ENCODE data around the gene PCSK1. TPM values are rescaled to one million over a fixed set of nuclear protein-coding genes. Genes with fewer than 3 reads are reported as not detected.

PCSK1 gene
- total and polyA plus RNA-seq, 7 donors = 0.11 to 0.64 (median 0.17) TPM

GRCh38 chr5:96353220-96353619 lies 79.8 kb downstream of the PCSK1 start:
- DNase-seq (no peak), ATAC-seq (no peak)
- H3K27ac ChIP-seq = no peak overlapping the region
- 80 to 83% (median 83%) methylated on average over 1 of the region's 1 CpG for WGBS, 3 donors
- no peak for TF ChIP-seq CTCF (IDR thresholded peaks at IDR 0.05)
- no peak overlapping the region for H3K4me3 ChIP-seq
- H3K27me3 ChIP-seq (ENCODE audit: insufficient read depth in 3 of 3, low read length in 2 of 3) = no peaks in the 10 kb centered on the region
- H3K4me1 ChIP-seq = no peaks in the 10 kb centered on the region
- H3K36me3 ChIP-seq (ENCODE audit: insufficient read depth in 1 of 2, low read depth in 1 of 2) = no peaks in the 10 kb centered on the region
- peaks cover 3% of the 10 kb centered on the region for H3K9me3 ChIP-seq
- intact Hi-C loops (cut with DNase I) = no loop called here

GRCh38 chr5:96350678-96351077 lies 82.4 kb downstream of the PCSK1 start:
- Histone ChIP-seq H3K4me1 (no peaks in the 10 kb centered on the region), H3K27me3 (ENCODE audit: insufficient read depth in 3 of 3, low read length in 2 of 3) (no peaks in the 10 kb centered on the region), H3K36me3 (ENCODE audit: insufficient read depth in 1 of 2, low read depth in 1 of 2) (no peaks in the 10 kb centered on the region), H3K4me3 (no peak overlapping the region), H3K9me3 (peaks cover 3% of the 10 kb centered on the region), H3K27ac (no peak overlapping the region)
- TF ChIP-seq CTCF (IDR thresholded peaks at IDR 0.05) = no peak
- DNase-seq = no peak
- intact Hi-C loops (cut with DNase I) = no loop called here
- ATAC-seq = no peak
- 37 to 52% (median 49%) methylated on average over 2 of the region's 2 CpGs for WGBS, 3 donors

GRCh38 chr5:96348536-96348935 lies 84.5 kb downstream of the PCSK1 start:
- WGBS, 3 donors = 50 to 69% (median 56%) methylated on average over 1 of the region's 1 CpG
- no peaks in the 10 kb centered on the region for H3K4me1 ChIP-seq
- no peaks in the 10 kb centered on the region for H3K36me3 ChIP-seq (ENCODE audit: insufficient read depth in 1 of 2, low read depth in 1 of 2)
- no peaks in the 10 kb centered on the region for H3K9me3 ChIP-seq
- no peak overlapping the region for H3K27ac ChIP-seq
- DNase-seq (no peak), ATAC-seq (no peak)
- TF ChIP-seq CTCF (IDR thresholded peaks at IDR 0.05) = no peak
- no peak overlapping the region for H3K4me3 ChIP-seq
- H3K27me3 ChIP-seq (ENCODE audit: insufficient read depth in 3 of 3, low read length in 2 of 3) = no peaks in the 10 kb centered on the region
- intact Hi-C loops (cut with DNase I) = loop anchor here in 1 of 2 donors (10.0 kb wide), 1 partner anchor 326 kb away; no protein-coding TSS in a partner anchor

GRCh38 chr5:96347502-96348292 lies 85.4 kb downstream of the PCSK1 start:
- Histone ChIP-seq H3K4me1 (no peaks in the 10 kb centered on the region), H3K27ac (no peak overlapping the region), H3K27me3 (ENCODE audit: insufficient read depth in 3 of 3, low read length in 2 of 3) (no peaks in the 10 kb centered on the region), H3K9me3 (no peaks in the 10 kb centered on the region), H3K36me3 (ENCODE audit: insufficient read depth in 1 of 2, low read depth in 1 of 2) (no peaks in the 10 kb centered on the region), H3K4me3 (no peak overlapping the region)
- intact Hi-C loops (cut with DNase I) = loop anchor here in 1 of 2 donors (10.0 kb wide), 1 partner anchor 327 kb away; no protein-coding TSS in a partner anchor
- DNase-seq (no peak), ATAC-seq (no peak)
- 75 to 84% (median 83%) methylated on average over 4 of the region's 4 CpGs for WGBS, 3 donors
- no peak for TF ChIP-seq CTCF (IDR thresholded peaks at IDR 0.05)

Data from psoas muscle (tissue), 8 donors.